AG04449 (cell line): Measurements from ENCODE around the gene HOXB8.

ENCODE experiments used
- CTCF ChIA-PET: fragments of 350-600 bp; formaldehyde crosslinking; extraction: SDS; loops from one replicate; lab custom pipeline; 2021; ENCODE audit warnings: antibody characterized with exemption; lab: Yijun Ruan, JAX
- POLR2A ChIA-PET: fragments of 400-600, 350-600 bp; formaldehyde crosslinking; extraction: SDS; loops from one replicate; lab custom pipeline; 2020; ENCODE audit warnings: antibody characterized with exemption, inconsistent platforms; lab: Yijun Ruan, JAX
- DNase-seq: peaks from one replicate; pipeline ENCODE4 v3.0.0-alpha.2; 2010; ENCODE audit warnings: low read depth, low spot score
- H3K4me3 ChIP-seq: 2 replicates; pipeline ENCODE4 v1.5.1; 2011; ENCODE audit warnings: low read depth, mild to moderate bottlenecking, control low read depth, low read length
- CTCF ChIP-seq: IDR thresholded peaks from one replicate; pipeline ENCODE4 v1.5.1; 2011; ENCODE audit warnings: mild to moderate bottlenecking, moderate library complexity, low read length, control low read depth, inconsistent platforms; ENCODE audit not compliant: insufficient read depth; ENCODE audit errors: missing control alignments

HOXB8 gene

GRCh38 chr17:48647103-48647962 is 32.2 kb upstream of the HOXB8 start:
- H3K4me3 ChIP-seq: peak overlapping the region; percentile 53
- DNase-seq: no peak
- ChIA-PET CTCF (interaction anchor here (0.9 to 2.3 kb wide), 3 partner anchors 11 to 237 kb away, joined by 3 to 12 read pairs (median 4); no protein-coding TSS in a partner anchor), POLR2A (no interaction called here)
- no peak for TF ChIP-seq CTCF

DNA sequence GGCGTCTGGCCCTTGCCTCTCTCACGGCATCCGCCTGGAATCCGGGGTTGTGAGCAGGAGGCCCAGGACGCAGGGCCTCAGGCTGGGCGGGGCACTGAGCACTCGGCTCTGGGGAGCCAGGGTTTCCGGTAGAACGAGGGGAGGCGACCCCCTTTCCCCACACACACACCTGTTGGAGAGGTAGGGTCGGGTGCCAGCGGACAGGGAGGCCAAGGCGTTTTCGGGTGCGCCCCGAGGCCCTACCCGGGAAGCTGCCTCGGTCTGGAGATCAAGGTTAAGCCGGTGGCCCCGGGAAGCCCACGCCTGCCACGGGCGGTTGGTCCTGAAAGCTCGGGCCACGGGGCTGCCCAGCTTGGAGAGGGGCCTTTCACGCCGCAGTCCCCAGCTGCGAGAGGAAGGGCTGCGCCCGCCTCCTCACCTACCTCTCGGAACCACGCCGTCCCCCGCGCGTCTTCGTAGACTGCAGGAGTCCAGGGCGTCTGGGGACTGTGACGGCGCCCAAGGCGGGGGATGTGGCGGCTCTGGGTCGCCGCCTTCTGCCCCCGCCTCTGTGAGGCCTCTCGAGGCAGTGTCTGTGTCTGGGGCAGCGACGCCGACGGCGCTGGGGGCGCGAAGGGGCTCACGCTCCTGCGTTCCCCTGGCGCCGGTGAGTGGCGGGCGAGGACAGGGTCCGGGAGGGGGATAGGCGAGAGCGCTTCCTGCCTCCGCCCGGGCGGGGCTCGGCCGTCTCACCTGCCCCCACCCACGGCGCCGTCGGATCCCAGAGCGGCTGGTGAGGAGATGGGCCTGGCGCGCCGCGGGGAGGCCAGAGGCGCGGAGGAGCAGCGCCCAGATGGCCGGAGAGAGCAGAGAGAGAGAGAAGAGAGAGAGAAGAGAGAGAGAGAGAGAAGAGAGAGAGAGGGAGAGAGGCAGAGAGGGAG is 31.4 kb upstream of the HOXB8 start:
- ChIA-PET CTCF (no interaction called here), POLR2A (no interaction called here)
- no peak for TF ChIP-seq CTCF
- no peak for DNase-seq
- H3K4me3 ChIP-seq: peak overlapping the region; percentile 3; the same call in 1 of the 2 replicates

DNA sequence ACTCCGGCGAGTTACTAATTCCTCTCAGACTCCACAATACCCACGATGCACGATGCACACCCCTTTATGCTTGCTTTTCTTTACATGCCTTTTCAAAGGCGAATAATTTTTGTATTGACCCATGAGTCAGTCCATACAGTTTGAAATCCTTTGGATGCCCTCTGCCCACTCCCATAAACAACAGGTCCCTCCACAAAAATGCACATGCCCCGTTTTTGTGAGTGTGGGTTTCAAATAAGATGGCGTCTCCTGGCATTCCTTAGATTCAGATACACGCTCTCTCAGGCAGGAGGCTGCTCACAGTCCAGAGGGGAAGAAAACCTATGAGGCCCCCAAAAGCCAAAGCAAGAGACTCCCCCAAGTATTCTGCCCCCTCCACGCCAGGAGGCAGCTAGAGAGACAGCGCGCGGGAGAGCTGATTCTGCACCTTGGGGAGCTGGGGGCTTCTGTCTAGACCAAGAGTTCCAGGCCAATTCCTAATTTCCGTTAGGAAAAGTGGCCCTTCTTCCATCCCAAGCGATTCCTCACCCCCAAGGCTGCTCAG is 30.6 kb upstream of the HOXB8 start:
- no peak for DNase-seq
- no peak for TF ChIP-seq CTCF
- POLR2A ChIA-PET: no interaction called here
- no peak overlapping the region for H3K4me3 ChIP-seq
- CTCF ChIA-PET: no interaction called here

- CTCF ChIA-PET: no interaction called here
- no peak overlapping the region for H3K4me3 ChIP-seq
- POLR2A ChIA-PET: no interaction called here
- DNase-seq: no peak
- TF ChIP-seq CTCF: no peak
These were observed 29.9 kb upstream of the HOXB8 start for GRCh38 chr17:48644910-48645557.

- ChIA-PET POLR2A (no interaction called here), CTCF (interaction anchor here (1.4 kb wide), 1 partner anchor 27 kb away, joined by 5 read pairs; no protein-coding TSS in a partner anchor)
- no peak for TF ChIP-seq CTCF
- no peak overlapping the region for H3K4me3 ChIP-seq
- DNase-seq: no peak
These were observed 29.1 kb upstream of the HOXB8 start for GRCh38 chr17:48644159-48644558.
